ENCODE data around the gene FAM221B.

The FAM221B gene

DNA sequence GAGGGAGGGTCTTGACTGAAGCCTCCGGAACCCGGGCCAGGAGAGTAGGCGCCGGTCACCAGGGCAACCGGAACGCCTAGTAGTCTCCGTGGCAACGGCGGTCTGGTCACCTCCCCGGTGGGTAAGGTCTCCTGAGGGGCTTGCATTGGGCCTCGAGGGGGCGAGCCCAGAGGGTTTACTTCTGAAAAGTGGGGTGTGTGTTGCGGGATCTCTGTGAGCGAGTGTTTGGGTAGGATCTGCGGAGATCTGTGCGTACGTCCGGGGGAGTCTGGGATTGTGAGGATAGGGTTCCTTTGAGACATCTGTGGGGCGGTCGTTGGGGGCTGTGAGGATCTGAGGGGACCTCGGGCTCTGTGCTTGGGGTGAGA, at the start of gene FAM221B:
Gene FAM221B, minus strand, starts transcription at position 17 of the 368 bp plus-strand sequence. CDS start 2,571 bp downstream, outside the sequence.
- Histone ChIP-seq H3K4me3 (ENCODE audit: low read depth in 1 of 2, low read length in 2 of 2) (peak within 1 kb of the TSS; percentile 44 to 71; a peak in 3 of 4 replicates), H3K79me2 (ENCODE audit: insufficient read depth, low read length) (no peaks in the 10 kb centered on the region; the same call in 1 of the 2 replicates), H4K20me1 (ENCODE audit: insufficient read depth, low read length) (no peaks in the 10 kb centered on the region), H3K9me3 (ENCODE audit: insufficient read depth, low read length, severe bottlenecking) (no peaks in the 10 kb centered on the region), H3K4me1 (ENCODE audit: insufficient read depth, low read length) (peaks cover 28% of the 10 kb centered on the region), H3K27ac (ENCODE audit: low read length) (peak within 1 kb of the TSS; percentile 76), H3K36me3 (ENCODE audit: insufficient read depth, low read length) (no peaks in the 10 kb centered on the region), H3K27me3 (ENCODE audit: insufficient read depth, low read length, poor library complexity) (no peaks in the 10 kb centered on the region), H3K4me2 (ENCODE audit: insufficient read depth, low read length) (peak within 1 kb of the TSS; percentile 92), H3K9ac (ENCODE audit: low read depth, low read length) (peak within 1 kb of the TSS; percentile 65), H2AFZ (ENCODE audit: low read depth, low read length) (peak within 1 kb of the TSS; percentile 99)
- TF ChIP-seq, protein P1, sequence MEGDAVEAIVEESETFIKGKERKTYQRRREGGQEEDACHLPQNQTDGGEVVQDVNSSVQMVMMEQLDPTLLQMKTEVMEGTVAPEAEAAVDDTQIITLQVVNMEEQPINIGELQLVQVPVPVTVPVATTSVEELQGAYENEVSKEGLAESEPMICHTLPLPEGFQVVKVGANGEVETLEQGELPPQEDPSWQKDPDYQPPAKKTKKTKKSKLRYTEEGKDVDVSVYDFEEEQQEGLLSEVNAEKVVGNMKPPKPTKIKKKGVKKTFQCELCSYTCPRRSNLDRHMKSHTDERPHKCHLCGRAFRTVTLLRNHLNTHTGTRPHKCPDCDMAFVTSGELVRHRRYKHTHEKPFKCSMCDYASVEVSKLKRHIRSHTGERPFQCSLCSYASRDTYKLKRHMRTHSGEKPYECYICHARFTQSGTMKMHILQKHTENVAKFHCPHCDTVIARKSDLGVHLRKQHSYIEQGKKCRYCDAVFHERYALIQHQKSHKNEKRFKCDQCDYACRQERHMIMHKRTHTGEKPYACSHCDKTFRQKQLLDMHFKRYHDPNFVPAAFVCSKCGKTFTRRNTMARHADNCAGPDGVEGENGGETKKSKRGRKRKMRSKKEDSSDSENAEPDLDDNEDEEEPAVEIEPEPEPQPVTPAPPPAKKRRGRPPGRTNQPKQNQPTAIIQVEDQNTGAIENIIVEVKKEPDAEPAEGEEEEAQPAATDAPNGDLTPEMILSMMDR (IDR thresholded peaks at IDR 0.05; ENCODE audit: borderline replicate concordance, extremely low read depth, low read length, poor library complexity, severe bottlenecking): no peak
- TF ChIP-seq EZH2 (IDR thresholded peaks at IDR 0.05; ENCODE audit: borderline replicate concordance, low read depth, low read length, severe bottlenecking): no peak
- no peak for DNase-seq
- no peak for ATAC-seq (ENCODE audit: insufficient read depth, low read depth)

DNA sequence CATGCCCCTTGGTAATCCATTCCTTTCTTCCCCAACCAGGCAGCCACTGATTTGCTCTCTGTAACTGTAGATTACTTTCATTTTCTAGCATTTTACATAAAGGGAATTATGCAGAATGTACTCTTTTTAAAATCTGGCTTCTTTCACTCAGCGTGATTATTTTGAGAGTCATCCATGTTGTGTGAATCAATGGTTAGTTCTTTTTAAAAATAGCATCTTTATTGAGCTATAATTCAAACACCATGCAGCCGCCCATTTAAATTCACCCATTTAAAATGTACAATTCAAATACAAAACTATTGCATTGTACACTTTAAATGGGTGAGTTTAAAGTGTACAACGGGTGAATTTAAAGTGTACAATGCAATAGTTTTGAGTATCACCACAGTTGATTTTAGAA, 44.0 kb upstream of the FAM221B start:
- no peak for DNase-seq
- H3K4me2 ChIP-seq (ENCODE audit: insufficient read depth, low read length): no peak overlapping the region
- no peaks in the 10 kb centered on the region for H3K36me3 ChIP-seq (ENCODE audit: insufficient read depth, low read length)
- no peak for ATAC-seq (ENCODE audit: insufficient read depth, low read depth)
- no peaks in the 10 kb centered on the region for H3K79me2 ChIP-seq (ENCODE audit: insufficient read depth, low read length)
- H3K9ac ChIP-seq (ENCODE audit: low read depth, low read length): no peak overlapping the region
- TF ChIP-seq EZH2 (IDR thresholded peaks at IDR 0.05; ENCODE audit: borderline replicate concordance, low read depth, low read length, severe bottlenecking): no peak
- TF ChIP-seq, protein P1 (IDR thresholded peaks at IDR 0.05; ENCODE audit: borderline replicate concordance, extremely low read depth, low read length, poor library complexity, severe bottlenecking): no peak
- no peaks in the 10 kb centered on the region for H4K20me1 ChIP-seq (ENCODE audit: insufficient read depth, low read length)
- no peak overlapping the region for H3K4me3 ChIP-seq (ENCODE audit: low read depth in 1 of 2, low read length in 2 of 2)
- H3K9me3 ChIP-seq (ENCODE audit: insufficient read depth, low read length, severe bottlenecking): no peaks in the 10 kb centered on the region
- no peaks in the 10 kb centered on the region for H3K4me1 ChIP-seq (ENCODE audit: insufficient read depth, low read length)
- no peaks in the 10 kb centered on the region for H3K27me3 ChIP-seq (ENCODE audit: insufficient read depth, low read length, poor library complexity)
- H3K27ac ChIP-seq (ENCODE audit: low read length): no peak overlapping the region
- no peak overlapping the region for H2AFZ ChIP-seq (ENCODE audit: low read depth, low read length)

GRCh38 chr9:35871545-35871944, 43.0 kb upstream of the FAM221B start:
- Histone ChIP-seq H3K36me3 (ENCODE audit: insufficient read depth, low read length) (no peaks in the 10 kb centered on the region), H3K9ac (ENCODE audit: low read depth, low read length) (no peak overlapping the region), H3K4me2 (ENCODE audit: insufficient read depth, low read length) (no peak overlapping the region), H3K4me3 (ENCODE audit: low read depth in 1 of 2, low read length in 2 of 2) (no peak overlapping the region), H3K9me3 (ENCODE audit: insufficient read depth, low read length, severe bottlenecking) (no peaks in the 10 kb centered on the region), H3K27ac (ENCODE audit: low read length) (no peak overlapping the region), H3K79me2 (ENCODE audit: insufficient read depth, low read length) (no peaks in the 10 kb centered on the region), H4K20me1 (ENCODE audit: insufficient read depth, low read length) (no peaks in the 10 kb centered on the region), H3K4me1 (ENCODE audit: insufficient read depth, low read length) (no peaks in the 10 kb centered on the region), H3K27me3 (ENCODE audit: insufficient read depth, low read length, poor library complexity) (no peaks in the 10 kb centered on the region), H2AFZ (ENCODE audit: low read depth, low read length) (no peak overlapping the region)
- DNase-seq: no peak
- no peak for ATAC-seq (ENCODE audit: insufficient read depth, low read depth)
- no peak for TF ChIP-seq EZH2 (IDR thresholded peaks at IDR 0.05; ENCODE audit: borderline replicate concordance, low read depth, low read length, severe bottlenecking)
- TF ChIP-seq, protein P1 (IDR thresholded peaks at IDR 0.05; ENCODE audit: borderline replicate concordance, extremely low read depth, low read length, poor library complexity, severe bottlenecking): no peak
